HG03520 (cell line): ENCODE measurements around the gene LIMA1.
"Not testable (repeated sequence)": the region's sequence is repeated elsewhere in the genome, so short reads cannot be mapped to it uniquely, and the experiment has no call there.

ENCODE experiments used
- ATAC-seq: cut with Tn5 transposase; IDR thresholded peaks from one replicate; pipeline ENCODE4 v1.9.1; 2021; ENCODE audit warnings: mild to moderate bottlenecking, moderate library complexity; ENCODE audit not compliant: unreplicated experiment

LIMA1 gene

GRCh38 chr12:50219544-50219943, 63.8 kb downstream of the LIMA1 start:
- ATAC-seq: no peak

- not testable (repeated sequence) for ATAC-seq
Observed at GRCh38 chr12:50219001-50219400, 64.3 kb downstream of the LIMA1 start.

GRCh38 chr12:50218386-50218785, 64.9 kb downstream of the LIMA1 start:
- ATAC-seq: no peak

GRCh38 chr12:50217202-50217601, 66.1 kb downstream of the LIMA1 start:
- ATAC-seq: no peak

- ATAC-seq: no peak
Observed at GRCh38 chr12:50215033-50215432, 68.3 kb downstream of the LIMA1 start.

GRCh38 chr12:50214018-50214417, 69.3 kb downstream of the LIMA1 start:
- no peak for ATAC-seq

GRCh38 chr12:50213439-50213838, 69.9 kb downstream of the LIMA1 start:
- ATAC-seq: no peak

GRCh38 chr12:50212071-50212467, 71.3 kb downstream of the LIMA1 start:
- ATAC-seq: no peak

- ATAC-seq: no peak
Observed at GRCh38 chr12:50211392-50212070, 71.8 kb downstream of the LIMA1 start.

- ATAC-seq: no peak
Observed at GRCh38 chr12:50207424-50207823, 75.9 kb downstream of the LIMA1 start.

- no peak for ATAC-seq
Observed at GRCh38 chr12:50205648-50206047, 77.7 kb downstream of the LIMA1 start.

- no peak for ATAC-seq
Observed at GRCh38 chr12:50203691-50204090, 79.6 kb downstream of the LIMA1 start.

- no peak for ATAC-seq
Observed at GRCh38 chr12:50201987-50202521, 81.3 kb downstream of the LIMA1 start.

GRCh38 chr12:50200552-50201273, 82.6 kb downstream of the LIMA1 start:
- ATAC-seq: no peak

GRCh38 chr12:50198829-50199228, 84.5 kb downstream of the LIMA1 start:
- no peak for ATAC-seq

GRCh38 chr12:50197297-50197727, 86.0 kb downstream of the LIMA1 start:
- no peak for ATAC-seq

GRCh38 chr12:50196537-50196936, 86.8 kb downstream of the LIMA1 start:
- ATAC-seq: no peak

GRCh38 chr12:50195832-50196231, 87.5 kb downstream of the LIMA1 start:
- no peak for ATAC-seq

GRCh38 chr12:50192908-50193307, 90.4 kb downstream of the LIMA1 start:
- no peak for ATAC-seq

GRCh38 chr12:50192236-50192635, 91.1 kb downstream of the LIMA1 start:
- no peak for ATAC-seq

- ATAC-seq: no peak
Observed at GRCh38 chr12:50190859-50191258, 92.5 kb downstream of the LIMA1 start.

GRCh38 chr12:50188875-50189575, 94.3 kb downstream of the LIMA1 start:
- no peak for ATAC-seq
